H1 (cell line): ENCODE measurements around the gene HDGFL3. TPM values are rescaled to one million over a fixed set of nuclear protein-coding genes. Genes with fewer than 3 reads are reported as not detected.

ENCODE experiments used
- CTCF ChIA-PET: fragments of 300-600 bp; sonication (Branson Sonifier 250); formaldehyde crosslinking; loops from one replicate; lab custom pipeline; 2021; ENCODE audit not compliant: partially characterized antibody; lab: Charles Lee
- POLR2A ChIA-PET: fragments of 300-600 bp; sonication (Branson Sonifier 250); formaldehyde crosslinking; loops from one replicate; lab custom pipeline; 2021; ENCODE audit warnings: inconsistent platforms; ENCODE audit not compliant: partially characterized antibody; lab: Charles Lee
- DNase-seq, 2 experiments: peaks; one replicate each; pipeline versions ENCODE4 v3.0.0 to v3.0.0-alpha.2; 2010 to 2022; ENCODE audit warnings: low spot score in 2 of 2, low read depth in 1 of 2, mixed read lengths in 1 of 2
- FAIRE-seq: peaks from 2 replicates; lab custom pipeline; 2011; peaks lifted over from hg19 to GRCh38; lab: Jason Lieb, UNC
- H2AFZ ChIP-seq: 2 replicates; pipeline ENCODE4 v1.8.1; 2012; ENCODE audit warnings: low read length, inconsistent platforms
- H2AK5ac ChIP-seq: 2 replicates; pipeline ENCODE4 v1.6.1; 2013; ENCODE audit warnings: low read depth, low read length
- H2BK120ac ChIP-seq: replicated peaks from 2 replicates; pipeline ENCODE3; 2013; ENCODE audit warnings: low read depth, low read length, inconsistent platforms
- H2BK12ac ChIP-seq: 2 replicates; pipeline ENCODE4 v1.6.1; 2013; ENCODE audit warnings: low read depth, low read length
- H2BK15ac ChIP-seq: 2 replicates; pipeline ENCODE4 v1.6.1; 2013; ENCODE audit warnings: low read length
- H2BK20ac ChIP-seq: 2 replicates; pipeline ENCODE4 v1.6.1; 2013; ENCODE audit warnings: low read length
- H2BK5ac ChIP-seq: 2 replicates; pipeline ENCODE4 v1.6.1; 2013; ENCODE audit warnings: low read depth, low read length
- H3K14ac ChIP-seq: 2 replicates; pipeline ENCODE4 v1.6.1; 2013; ENCODE audit warnings: inconsistent platforms; ENCODE audit not compliant: insufficient read length
- H3K18ac ChIP-seq: 2 replicates; pipeline ENCODE4 v1.6.1; 2013; ENCODE audit warnings: low read length; ENCODE audit errors: extremely low read depth
- H3K23ac ChIP-seq: 2 replicates; pipeline ENCODE4 v1.6.1; 2013; ENCODE audit warnings: inconsistent platforms; ENCODE audit not compliant: insufficient read length
- H3K23me2 ChIP-seq: 2 replicates; pipeline ENCODE4 v1.6.1; 2013; ENCODE audit warnings: low read depth, low read length
- H3K27ac ChIP-seq: 2 replicates; pipeline ENCODE4 v1.6.1; 2011; ENCODE audit warnings: low read depth, low read length, inconsistent platforms
- H3K27me3 ChIP-seq, 4 experiments: replicated peaks in 1 of 4; 1 replicate in 1 of 4; 2 replicates in 3 of 4; pipeline versions ENCODE4 v1.6.1 to v1.8.1; 2011 to 2013; ENCODE audit warnings: low read length in 3 of 4, mild to moderate bottlenecking in 3 of 4, inconsistent platforms in 2 of 4, mixed read lengths in 2 of 4, moderate library complexity in 1 of 4; ENCODE audit not compliant: control insufficient read depth in 3 of 4, insufficient read depth in 3 of 4; ENCODE audit errors: extremely low read depth in 1 of 4
- H3K36me3 ChIP-seq, 4 experiments: 2 replicates each; pipeline versions ENCODE4 v1.6.1 to v1.8.1; 2011 to 2013; ENCODE audit warnings: mild to moderate bottlenecking in 4 of 4, low read length in 3 of 4, moderate library complexity in 2 of 4, control low read depth in 1 of 4, inconsistent platforms in 1 of 4; ENCODE audit not compliant: insufficient read depth in 4 of 4, control insufficient read depth in 2 of 4
- H3K4ac ChIP-seq: replicated peaks from 2 replicates; pipeline ENCODE3; 2013; ENCODE audit warnings: low read length, low read depth, mixed read lengths, inconsistent platforms; ENCODE audit not compliant: insufficient read length
- H3K4me1 ChIP-seq, 4 experiments: replicated peaks in 1 of 4; 1 replicate in 1 of 4; 2 replicates in 3 of 4; pipeline versions ENCODE4 v1.6.1 to v1.8.1; 2011 to 2013; ENCODE audit warnings: low read length in 3 of 4, inconsistent platforms in 2 of 4, mixed read lengths in 1 of 4; ENCODE audit not compliant: insufficient read depth in 4 of 4, control insufficient read depth in 3 of 4
- H3K4me2 ChIP-seq, 2 experiments: 2 replicates each; pipeline versions ENCODE4 v1.6.1 to v1.8.1; 2011 to 2013; ENCODE audit warnings: low read depth in 2 of 2, low read length in 2 of 2, control low read depth in 1 of 2, inconsistent platforms in 1 of 2, mild to moderate bottlenecking in 1 of 2; ENCODE audit not compliant: insufficient read depth in 1 of 2
- H3K4me3 ChIP-seq, 4 experiments: fragments of 200-600, 300-600 bp in 1 of 4; sonication (generic), shearing (Covaris generic), sonication (Bioruptor Twin) in 1 of 4; 2 replicates each; pipeline versions ENCODE4 v1.5.1 to v1.8.1; 2011 to 2016; ENCODE audit warnings: low read length in 4 of 4, low read depth in 3 of 4, control low read depth in 2 of 4, inconsistent platforms in 2 of 4, mild to moderate bottlenecking in 2 of 4, mixed read lengths in 1 of 4, moderate library complexity in 1 of 4; ENCODE audit not compliant: insufficient read depth in 2 of 4; ENCODE audit errors: extremely low read depth in 1 of 4
- H3K56ac ChIP-seq: replicated peaks from 2 replicates; pipeline ENCODE3; 2013; ENCODE audit warnings: low read depth, mild to moderate bottlenecking, mixed read lengths, low read length, inconsistent platforms; ENCODE audit not compliant: insufficient read length
- H3K79me1 ChIP-seq: 2 replicates; pipeline ENCODE4 v1.6.1; 2013; ENCODE audit warnings: low read depth, low read length, control low read depth
- H3K79me2 ChIP-seq, 2 experiments: 2 replicates each; pipeline versions ENCODE4 v1.6.1 to v1.8.1; 2012 to 2013; ENCODE audit warnings: low read length in 2 of 2, mild to moderate bottlenecking in 2 of 2, inconsistent platforms in 1 of 2; ENCODE audit not compliant: insufficient read depth in 2 of 2, control insufficient read depth in 1 of 2
- H3K9ac ChIP-seq, 4 experiments: replicated peaks in 1 of 4; 1 replicate in 1 of 4; 2 replicates in 3 of 4; pipeline versions ENCODE4 v1.6.1 to v1.8.1; 2011 to 2013; ENCODE audit warnings: low read depth in 3 of 4, low read length in 3 of 4, control low read depth in 2 of 4, mild to moderate bottlenecking in 2 of 4, moderate library complexity in 2 of 4, inconsistent platforms in 1 of 4; ENCODE audit errors: extremely low read depth in 1 of 4
- H3K9me3 ChIP-seq, 2 experiments: 2 replicates each; pipeline versions ENCODE4 v1.6.1 to v1.8.1; 2012 to 2013; ENCODE audit warnings: mild to moderate bottlenecking in 2 of 2, moderate library complexity in 2 of 2, control low read depth in 1 of 2, inconsistent platforms in 1 of 2, low read depth in 1 of 2, low read length in 1 of 2, mixed read lengths in 1 of 2; ENCODE audit not compliant: insufficient read depth in 2 of 2
- H4K20me1 ChIP-seq, 2 experiments: replicated peaks in 1 of 2; 2 replicates each; pipeline versions ENCODE3 to v1.8.1; 2011 to 2013; ENCODE audit warnings: inconsistent platforms in 2 of 2, low read length in 2 of 2, mild to moderate bottlenecking in 1 of 2; ENCODE audit not compliant: insufficient read depth in 2 of 2, control insufficient read depth in 1 of 2
- H4K5ac ChIP-seq: 2 replicates; pipeline ENCODE4 v1.6.1; 2013; ENCODE audit warnings: low read length, low read depth, mixed read lengths, inconsistent platforms; ENCODE audit not compliant: insufficient read length
- H4K8ac ChIP-seq: 2 replicates; pipeline ENCODE4 v1.8.0; 2013; ENCODE audit warnings: mild to moderate bottlenecking, moderate library complexity, low read length, inconsistent platforms; ENCODE audit not compliant: insufficient read depth; ENCODE audit errors: extremely low read depth
- H4K91ac ChIP-seq: replicated peaks from 2 replicates; pipeline ENCODE3; 2013; ENCODE audit warnings: low read length, mixed read lengths, inconsistent platforms; ENCODE audit not compliant: insufficient read length
- GABPA ChIP-seq: IDR thresholded peaks from 2 replicates; pipeline ENCODE4 v1.6.1; 2011; ENCODE audit warnings: mild to moderate bottlenecking, low read length, moderate library complexity, borderline replicate concordance; ENCODE audit not compliant: insufficient read depth
- RAD21 ChIP-seq, 2 experiments: IDR thresholded peaks in 1 of 2; conservative IDR thresholded peaks in 1 of 2; 2 replicates each; pipeline ENCODE4 v1.6.1; 2011; ENCODE audit warnings: low read depth in 2 of 2, low read length in 2 of 2, improper control_type of control experiment in 1 of 2, inconsistent platforms in 1 of 2, mild to moderate bottlenecking in 1 of 2, moderate library complexity in 1 of 2
- RFX5 ChIP-seq: IDR thresholded peaks from 2 replicates; pipeline ENCODE4 v1.6.1; 2011; ENCODE audit warnings: low read depth, low read length, improper control_type of control experiment, borderline replicate concordance
- SP4 ChIP-seq: IDR thresholded peaks from 2 replicates; pipeline ENCODE4 v1.6.1; 2012; ENCODE audit warnings: low read length, inconsistent platforms
- YY1 ChIP-seq: IDR thresholded peaks from 2 replicates; pipeline ENCODE4 v1.6.1; 2011; ENCODE audit warnings: low read depth, mild to moderate bottlenecking, low read length
- WGBS, 2 experiments: shearing (Covaris generic) in 1 of 2; methylation state at CpG; one replicate each; pipeline versions ENCODE4 v1.1.6 to v1.1.7; 2013 to 2015; ENCODE audit warnings: low lambda C conversion rate in 2 of 2, mixed read lengths in 2 of 2, inconsistent platforms in 1 of 2, low coverage in 1 of 2, missing lambda C conversion rate in 1 of 2; ENCODE audit not compliant: insufficient replicate concordance in 2 of 2, insufficient coverage in 1 of 2, insufficient read length in 1 of 2; ENCODE audit errors: extremely low coverage in 1 of 2, missing lambda C conversion rate in 1 of 2; 5-methylcytosine and 5-hydroxymethylcytosine counted together
- polyA plus RNA-seq, 7 experiments: library from polyadenylated mRNA; depleted of rRNA in 3 of 7; stranded (reverse) in 5 of 7; unstranded in 2 of 7; fragments of >200 nt in 5 of 7; fragments of 200-250 nt in 2 of 7; gene quantifications; 1 replicate in 5 of 7; 2 replicates in 1 of 7; 4 replicates in 1 of 7; pipeline versions ENCODE4 v1.2.1 to v1.2.3, GENCODE V29; 2011 to 2013; ENCODE audit warnings: missing spikeins in 2 of 7, mixed read lengths in 2 of 7
- total RNA-seq: library from RNA; stranded (reverse); fragmentation: NEBNext Ultra II Directional; extraction: Animal tissue kit (Norgen Biotek cat#: 25700); gene quantifications from 2 replicates; pipeline ENCODE4 v1.2.1, GENCODE V29; 2021

The HDGFL3 gene
- total and polyA plus RNA-seq, 2 of the 8 experiments (the other 6 are each of a cell fraction or from before 2014, with no cell fraction given): 14.1 to 149 TPM

DNA sequence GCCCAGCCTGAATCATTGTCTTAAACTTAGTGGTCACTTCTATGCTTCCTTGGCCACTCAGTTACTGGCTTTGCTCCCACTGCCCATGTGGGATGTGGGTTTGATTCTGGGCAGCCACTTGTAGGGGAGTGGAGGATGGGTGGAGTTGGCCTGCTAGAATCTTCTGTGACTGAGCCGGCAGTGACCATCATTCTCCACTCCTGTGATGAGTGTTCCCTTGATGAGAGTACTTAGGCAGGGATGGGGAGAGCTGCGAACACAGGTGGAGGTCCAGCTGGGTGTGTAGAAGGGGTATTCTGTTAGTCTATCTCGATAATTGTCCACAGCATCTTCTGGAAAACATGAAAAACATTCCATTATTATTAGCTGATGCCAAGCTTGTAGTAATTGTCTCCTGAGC lies 92.2 kb downstream of the HDGFL3 start:
- H3K79me1 ChIP-seq: no peaks in the 10 kb centered on the region
- no peaks in the 10 kb centered on the region; a peak in 1 of 7 replicates for H3K27me3 ChIP-seq
- H2AFZ ChIP-seq: no peak overlapping the region
- no peaks in the 10 kb centered on the region for H4K20me1 ChIP-seq
- H2BK120ac ChIP-seq: no peak overlapping the region
- no peak overlapping the region for H3K27ac ChIP-seq
- no peak overlapping the region for H3K18ac ChIP-seq
- H3K4me2 ChIP-seq: no peak overlapping the region
- H3K4ac ChIP-seq: no peak overlapping the region
- no peaks in the 10 kb centered on the region for H3K9me3 ChIP-seq
- CTCF ChIA-PET: no interaction called here
- no peak overlapping the region for H2BK20ac ChIP-seq
- no peak overlapping the region for H4K8ac ChIP-seq
- no peak for DNase-seq
- H2BK15ac ChIP-seq: no peak overlapping the region
- no peak overlapping the region for H3K9ac ChIP-seq
- H3K23ac ChIP-seq: no peak overlapping the region
- H2AK5ac ChIP-seq: no peak overlapping the region
- POLR2A ChIA-PET: no interaction called here
- H4K5ac ChIP-seq: no peak overlapping the region
- 93% methylated on average over 3 of the region's 3 CpGs; no CpG with 5 or more reads in 1 of the 2 experiments for WGBS, 2 experiments
- no peak overlapping the region for H2BK5ac ChIP-seq
- H3K4me3 ChIP-seq: no peak overlapping the region
- no peak overlapping the region for H3K14ac ChIP-seq
- H3K36me3 ChIP-seq: no peaks in the 10 kb centered on the region
- no peak overlapping the region for H2BK12ac ChIP-seq
- H3K23me2 ChIP-seq: peaks cover 6% of the 10 kb centered on the region; the same call in 1 of the 2 replicates
- no peaks in the 10 kb centered on the region for H3K4me1 ChIP-seq
- no peak for FAIRE-seq
- H3K56ac ChIP-seq: no peak overlapping the region
- H3K79me2 ChIP-seq: no peaks in the 10 kb centered on the region
- H4K91ac ChIP-seq: no peak overlapping the region
- no peak for TF ChIP-seq RFX5
- no peak for TF ChIP-seq YY1
- no peak for TF ChIP-seq RAD21 (IDR thresholded peaks at IDR 0.05 in 1 of 2, conservative IDR thresholded peaks at IDR 0.05 in 1 of 2; ENCODE audit: low read depth in 2 of 2, low read length in 2 of 2)
- TF ChIP-seq SP4: no peak
- TF ChIP-seq GABPA: no peak
